ENCODE results near the gene EMX1. TPM values are rescaled to one million over a fixed set of nuclear protein-coding genes. Genes with fewer than 3 reads are reported as not detected.
"Not testable (repeated sequence)": the region's sequence is repeated elsewhere in the genome, so short reads cannot be mapped to it uniquely, and the experiment has no call there.

Gene EMX1
- total RNA-seq, 4 donors from 2014 or later, result 0.38 to 4.0 TPM; not detected in 2

DNA sequence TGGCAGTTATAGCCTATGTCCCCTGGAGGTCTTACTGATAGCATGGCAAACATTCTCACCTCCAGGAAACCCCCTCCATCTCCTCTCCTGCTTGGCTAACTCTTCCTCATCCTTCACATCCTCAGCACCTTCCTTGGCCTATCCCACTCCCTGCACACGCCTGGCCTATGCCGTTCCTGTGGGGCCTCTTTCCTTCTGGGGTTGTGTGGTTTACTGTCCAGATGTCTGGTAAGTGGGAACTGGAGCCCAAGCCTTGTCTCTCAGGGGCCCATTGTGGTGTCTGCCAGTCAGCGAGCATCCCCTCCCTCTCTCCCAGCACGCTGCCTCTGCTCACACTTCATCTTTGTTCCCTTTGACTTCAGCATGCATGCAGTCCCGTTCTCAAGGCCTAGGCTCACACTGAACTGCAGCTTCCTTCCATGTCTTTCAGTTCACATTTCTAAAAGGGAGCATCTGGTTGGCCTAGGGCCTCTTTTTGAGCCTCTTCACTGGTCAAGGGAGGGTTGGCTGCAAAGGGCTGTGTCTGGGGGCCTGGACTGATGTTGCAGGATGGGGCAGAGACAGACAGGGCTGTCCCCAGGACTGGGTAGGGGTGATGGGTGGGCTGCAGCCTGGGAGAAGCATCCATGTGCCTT, 17.0 kb upstream of the EMX1 start:
- no peak for DNase-seq (ENCODE audit: low spot score)
- TF ChIP-seq, protein P1, sequence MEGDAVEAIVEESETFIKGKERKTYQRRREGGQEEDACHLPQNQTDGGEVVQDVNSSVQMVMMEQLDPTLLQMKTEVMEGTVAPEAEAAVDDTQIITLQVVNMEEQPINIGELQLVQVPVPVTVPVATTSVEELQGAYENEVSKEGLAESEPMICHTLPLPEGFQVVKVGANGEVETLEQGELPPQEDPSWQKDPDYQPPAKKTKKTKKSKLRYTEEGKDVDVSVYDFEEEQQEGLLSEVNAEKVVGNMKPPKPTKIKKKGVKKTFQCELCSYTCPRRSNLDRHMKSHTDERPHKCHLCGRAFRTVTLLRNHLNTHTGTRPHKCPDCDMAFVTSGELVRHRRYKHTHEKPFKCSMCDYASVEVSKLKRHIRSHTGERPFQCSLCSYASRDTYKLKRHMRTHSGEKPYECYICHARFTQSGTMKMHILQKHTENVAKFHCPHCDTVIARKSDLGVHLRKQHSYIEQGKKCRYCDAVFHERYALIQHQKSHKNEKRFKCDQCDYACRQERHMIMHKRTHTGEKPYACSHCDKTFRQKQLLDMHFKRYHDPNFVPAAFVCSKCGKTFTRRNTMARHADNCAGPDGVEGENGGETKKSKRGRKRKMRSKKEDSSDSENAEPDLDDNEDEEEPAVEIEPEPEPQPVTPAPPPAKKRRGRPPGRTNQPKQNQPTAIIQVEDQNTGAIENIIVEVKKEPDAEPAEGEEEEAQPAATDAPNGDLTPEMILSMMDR (IDR thresholded peaks at IDR 0.05), result no peak
- ATAC-seq (ENCODE audit: low FRiP score), result no peak

- TF ChIP-seq, protein P1 (IDR thresholded peaks at IDR 0.05), result no peak
Measured at GRCh38 chr2:72901426-72901825, 15.9 kb upstream of the EMX1 start.

DNA sequence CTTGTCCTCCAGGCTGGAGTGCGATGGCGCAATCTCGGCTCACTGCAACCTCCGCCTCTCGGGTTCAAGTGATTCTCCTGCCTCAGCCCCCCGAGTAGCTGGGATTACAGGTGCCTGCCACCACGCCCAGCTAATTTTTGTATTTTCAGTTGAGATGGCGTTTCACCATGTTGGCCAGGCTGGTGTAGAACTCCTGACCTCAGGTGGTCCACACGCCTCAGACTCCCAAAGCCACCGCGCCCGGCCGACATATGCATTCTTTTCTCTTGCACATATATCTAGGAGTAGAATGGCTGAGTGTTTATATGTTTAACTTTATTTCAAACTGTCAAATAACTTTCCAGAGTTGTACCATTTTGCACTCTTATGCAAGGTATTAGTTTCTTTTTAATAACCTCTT, 9.9 kb upstream of the EMX1 start:
- not testable (repeated sequence) for DNase-seq (ENCODE audit: low spot score); ATAC-seq (ENCODE audit: low FRiP score)

More at GRCh38 chr2:72901426-72901825, 15.9 kb upstream of the EMX1 start:
- ATAC-seq (ENCODE audit: low FRiP score) (no peak), DNase-seq (ENCODE audit: low spot score) (no peak)

- ATAC-seq (ENCODE audit: low FRiP score) (no peak), DNase-seq (ENCODE audit: low spot score) (no peak)
- TF ChIP-seq, protein P1 (IDR thresholded peaks at IDR 0.05), result no peak
Measured at GRCh38 chr2:72908741-72909140, 8.6 kb upstream of the EMX1 start.

GRCh38 chr2:72911256-72911655, 6.1 kb upstream of the EMX1 start:
- no peak for ATAC-seq (ENCODE audit: low FRiP score)
- TF ChIP-seq, protein P1 (IDR thresholded peaks at IDR 0.05), result no peak
- DNase-seq (ENCODE audit: low spot score), result no peak

- ATAC-seq (ENCODE audit: low FRiP score), result no peak
- TF ChIP-seq, protein P1 (IDR thresholded peaks at IDR 0.05), result no peak
- DNase-seq (ENCODE audit: low spot score), result no peak
Measured at GRCh38 chr2:72913486-72914205, 3.7 kb upstream of the EMX1 start.

GRCh38 chr2:72914206-72914559, 3.1 kb upstream of the EMX1 start:
- TF ChIP-seq, protein P1 (IDR thresholded peaks at IDR 0.05), result no peak
- no peak for DNase-seq (ENCODE audit: low spot score)
- ATAC-seq (ENCODE audit: low FRiP score), result no peak
